NB4 (cell line): Measurements from ENCODE around the gene SYT11.
"Not testable (repeated sequence)": the region's sequence is repeated elsewhere in the genome, so short reads cannot be mapped to it uniquely, and the experiment has no call there.

Experiments
- DNase-seq: peaks from one replicate; pipeline ENCODE4 v3.0.0; 2010; ENCODE audit warnings: low read depth
- H3K4me3 ChIP-seq: one replicate; pipeline ENCODE4 v1.5.1; 2011; ENCODE audit warnings: mild to moderate bottlenecking, low read depth, low read length, moderate library complexity
- CTCF ChIP-seq: IDR thresholded peaks from one replicate; pipeline ENCODE4 v1.5.1; 2012; ENCODE audit warnings: low read depth, low read length
- MYC ChIP-seq: IDR thresholded peaks from 2 replicates; pipeline ENCODE4 v1.6.1; 2011; ENCODE audit warnings: low read depth, low read length
- POLR2A ChIP-seq: IDR thresholded peaks from 2 replicates; pipeline ENCODE4 v1.6.1; 2011; ENCODE audit warnings: mild to moderate bottlenecking; ENCODE audit not compliant: insufficient read length; ENCODE audit errors: extremely low read depth
- TF ChIP-seq, protein P1 (sequence below): IDR thresholded peaks from 2 replicates; pipeline ENCODE4 v1.6.1; 2011; ENCODE audit warnings: low read depth, low read length

Gene SYT11

DNA sequence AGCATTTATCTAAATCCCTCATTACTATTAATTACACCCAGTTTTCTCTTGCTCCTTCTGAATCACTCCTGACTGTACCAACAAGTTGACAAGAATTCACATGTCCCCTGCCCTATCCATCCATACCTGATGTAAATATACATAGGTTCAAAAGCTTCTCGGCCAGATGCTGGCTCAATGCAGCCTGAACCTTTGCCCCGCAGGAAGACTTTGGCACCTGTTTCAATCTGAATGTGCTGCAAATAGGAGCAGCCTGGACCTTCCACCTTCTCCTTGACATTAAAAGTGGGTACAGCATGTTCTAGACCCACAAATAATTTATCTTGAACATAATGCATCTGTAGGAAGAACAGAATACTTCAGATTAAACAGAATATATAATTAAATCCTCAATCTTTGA is 66.1 kb downstream of the SYT11 start:
- TF ChIP-seq, protein P1, sequence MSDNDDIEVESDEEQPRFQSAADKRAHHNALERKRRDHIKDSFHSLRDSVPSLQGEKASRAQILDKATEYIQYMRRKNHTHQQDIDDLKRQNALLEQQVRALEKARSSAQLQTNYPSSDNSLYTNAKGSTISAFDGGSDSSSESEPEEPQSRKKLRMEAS: no peak
- no peak for TF ChIP-seq POLR2A
- TF ChIP-seq MYC: no peak
- no peak for TF ChIP-seq CTCF
- DNase-seq: no peak
- no peak overlapping the region for H3K4me3 ChIP-seq

- H3K4me3 ChIP-seq: no peak overlapping the region
- no peak for DNase-seq
- TF ChIP-seq CTCF (no peak), MYC (no peak), POLR2A (no peak)
- TF ChIP-seq, protein P1: no peak
These were observed 69.7 kb downstream of the SYT11 start for GRCh38 chr1:155929057-155929456.

DNA sequence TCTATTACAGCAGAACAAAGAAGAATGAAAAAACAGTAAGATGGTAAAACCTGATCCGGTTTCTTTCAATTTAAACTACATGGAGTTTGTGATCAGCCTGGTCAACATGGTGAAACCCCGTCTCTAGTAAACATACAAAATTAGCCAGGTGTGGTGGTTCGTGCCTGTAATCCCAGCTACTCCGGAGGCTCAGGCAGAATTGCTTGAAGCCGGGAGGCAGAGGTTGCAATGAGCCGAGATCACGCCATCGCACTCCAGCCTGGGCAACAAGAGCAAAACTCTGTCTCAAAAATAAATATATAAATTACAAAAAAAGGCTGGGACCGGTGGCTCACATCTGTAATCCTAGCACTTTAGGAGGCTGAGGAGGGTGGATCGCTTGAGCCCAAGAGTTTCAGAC is 71.4 kb downstream of the SYT11 start:
- peak overlapping the region; percentile 14 for H3K4me3 ChIP-seq
- DNase-seq: not testable (repeated sequence)

GRCh38 chr1:155931332-155932038 is 72.1 kb downstream of the SYT11 start:
- H3K4me3 ChIP-seq: peak overlapping the region; percentile 99
- DNase-seq: no peak
- no peak for TF ChIP-seq CTCF
- TF ChIP-seq, protein P1: no peak
- no peak for TF ChIP-seq POLR2A

DNA sequence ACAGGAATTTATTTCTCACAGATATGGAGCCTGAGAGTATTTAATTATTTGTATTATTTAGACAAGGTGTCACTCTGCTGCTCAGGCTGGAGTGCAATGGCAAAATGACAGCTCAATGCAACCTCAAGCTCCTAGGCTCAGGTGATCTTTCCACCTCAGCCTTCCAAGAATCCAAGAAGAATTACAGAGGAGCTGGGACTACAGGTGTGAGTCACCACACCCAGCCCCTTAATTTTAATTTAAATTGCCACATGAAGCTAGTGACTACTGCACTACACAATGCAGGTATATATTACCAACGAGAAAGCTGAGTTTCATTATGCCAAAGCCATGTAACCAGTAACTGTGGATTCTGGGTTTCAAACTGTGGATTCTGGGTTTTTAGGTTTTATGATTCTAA is 72.7 kb downstream of the SYT11 start:
- peak overlapping the region; percentile 99 for H3K4me3 ChIP-seq
- no peak for TF ChIP-seq POLR2A
- no peak for TF ChIP-seq CTCF
- TF ChIP-seq, protein P1: no peak
- TF ChIP-seq MYC: no peak
- no peak for DNase-seq

- H3K4me3 ChIP-seq: peak overlapping the region; percentile 99
- TF ChIP-seq, protein P1: no peak
- TF ChIP-seq POLR2A: no peak
- TF ChIP-seq MYC: no peak
- no peak for TF ChIP-seq CTCF
- no peak for DNase-seq
These were observed 73.1 kb downstream of the SYT11 start for GRCh38 chr1:155932487-155932886.
